Breast epithelium (tissue), 3 donors: ENCODE results near the gene SKA2.

Experiments used
- POLR2A ChIP-seq: fragments of 450-650 bp; IDR thresholded peaks from one replicate; pipeline ENCODE4 v1.6.1; 2016; ENCODE audit warnings: antibody characterized with exemption, mild to moderate bottlenecking, moderate library complexity
- POLR2AphosphoS5 ChIP-seq, 3 donors: sonication (generic); formaldehyde crosslinking; IDR thresholded peaks; one replicate each; pipeline ENCODE4 v1.6.1; 2017; ENCODE audit warnings: antibody characterized with exemption in 3 of 3
- TF ChIP-seq, protein P1 (sequence below), 3 donors: fragments of 450-650 bp; IDR thresholded peaks; one replicate each; pipeline ENCODE4 v1.5.1; 2016 to 2017; ENCODE audit warnings: antibody characterized with exemption in 3 of 3, mild to moderate bottlenecking in 3 of 3, moderate library complexity in 3 of 3

DNA sequence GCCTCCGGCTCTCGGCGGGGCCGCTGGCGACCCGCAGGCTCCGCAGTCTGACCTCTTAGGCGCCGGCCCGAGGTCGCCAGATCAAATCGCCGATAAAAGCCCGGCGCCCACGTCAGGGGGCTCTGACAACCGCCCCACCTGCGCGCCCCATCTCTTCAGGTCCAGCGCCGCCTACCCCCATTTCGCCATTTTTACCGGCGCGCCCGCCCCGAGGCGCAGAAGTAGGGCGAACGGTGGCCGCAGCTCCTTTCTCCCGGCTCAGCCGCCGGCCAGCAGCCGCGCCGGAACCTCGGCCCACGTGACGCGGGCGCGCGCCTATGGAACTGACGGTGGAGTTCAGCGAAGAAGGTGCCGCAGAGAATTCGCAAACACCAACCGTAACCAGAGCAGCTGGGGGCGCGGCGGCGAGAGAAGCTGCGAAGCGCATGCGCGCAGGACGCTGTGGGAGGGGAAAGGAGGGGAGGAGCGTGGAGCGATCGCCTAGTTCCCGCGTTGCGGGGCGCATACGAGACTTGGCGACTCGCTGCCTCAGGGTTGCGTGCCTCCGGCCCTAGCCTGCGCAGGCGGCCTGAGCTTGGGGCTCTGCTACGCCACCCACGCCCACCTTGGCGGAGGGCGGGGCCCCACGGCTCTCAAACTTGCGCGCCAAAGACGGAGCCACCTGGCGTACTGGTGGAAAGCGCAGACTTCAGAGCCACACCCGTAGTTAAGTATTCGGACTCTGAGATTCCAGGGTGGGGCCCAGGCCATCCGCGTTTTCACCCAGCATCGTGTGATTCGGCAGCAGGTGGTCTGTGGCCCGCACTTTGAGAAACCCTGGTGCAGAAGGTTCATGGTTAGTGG is 48.3 kb downstream of the SKA2 start, which contains the start of gene TRIM37:
- TF ChIP-seq POLR2A (no peak), POLR2AphosphoS5 (IDR thresholded peaks at IDR 0.05) (peak; percentile 58 to 82 (median 72))
- TF ChIP-seq, protein P1, sequence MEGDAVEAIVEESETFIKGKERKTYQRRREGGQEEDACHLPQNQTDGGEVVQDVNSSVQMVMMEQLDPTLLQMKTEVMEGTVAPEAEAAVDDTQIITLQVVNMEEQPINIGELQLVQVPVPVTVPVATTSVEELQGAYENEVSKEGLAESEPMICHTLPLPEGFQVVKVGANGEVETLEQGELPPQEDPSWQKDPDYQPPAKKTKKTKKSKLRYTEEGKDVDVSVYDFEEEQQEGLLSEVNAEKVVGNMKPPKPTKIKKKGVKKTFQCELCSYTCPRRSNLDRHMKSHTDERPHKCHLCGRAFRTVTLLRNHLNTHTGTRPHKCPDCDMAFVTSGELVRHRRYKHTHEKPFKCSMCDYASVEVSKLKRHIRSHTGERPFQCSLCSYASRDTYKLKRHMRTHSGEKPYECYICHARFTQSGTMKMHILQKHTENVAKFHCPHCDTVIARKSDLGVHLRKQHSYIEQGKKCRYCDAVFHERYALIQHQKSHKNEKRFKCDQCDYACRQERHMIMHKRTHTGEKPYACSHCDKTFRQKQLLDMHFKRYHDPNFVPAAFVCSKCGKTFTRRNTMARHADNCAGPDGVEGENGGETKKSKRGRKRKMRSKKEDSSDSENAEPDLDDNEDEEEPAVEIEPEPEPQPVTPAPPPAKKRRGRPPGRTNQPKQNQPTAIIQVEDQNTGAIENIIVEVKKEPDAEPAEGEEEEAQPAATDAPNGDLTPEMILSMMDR (IDR thresholded peaks at IDR 0.05): no peak
